ENCODE results near the gene ISCA2. TPM values are rescaled to one million over a fixed set of nuclear protein-coding genes. Genes with fewer than 3 reads are reported as not detected.

The ISCA2 gene
- total and polyA plus RNA-seq, 2 donors (not counting 3 experiments of a cell fraction or from before 2014, with no cell fraction given), result 22.6 to 25.7 TPM

DNA sequence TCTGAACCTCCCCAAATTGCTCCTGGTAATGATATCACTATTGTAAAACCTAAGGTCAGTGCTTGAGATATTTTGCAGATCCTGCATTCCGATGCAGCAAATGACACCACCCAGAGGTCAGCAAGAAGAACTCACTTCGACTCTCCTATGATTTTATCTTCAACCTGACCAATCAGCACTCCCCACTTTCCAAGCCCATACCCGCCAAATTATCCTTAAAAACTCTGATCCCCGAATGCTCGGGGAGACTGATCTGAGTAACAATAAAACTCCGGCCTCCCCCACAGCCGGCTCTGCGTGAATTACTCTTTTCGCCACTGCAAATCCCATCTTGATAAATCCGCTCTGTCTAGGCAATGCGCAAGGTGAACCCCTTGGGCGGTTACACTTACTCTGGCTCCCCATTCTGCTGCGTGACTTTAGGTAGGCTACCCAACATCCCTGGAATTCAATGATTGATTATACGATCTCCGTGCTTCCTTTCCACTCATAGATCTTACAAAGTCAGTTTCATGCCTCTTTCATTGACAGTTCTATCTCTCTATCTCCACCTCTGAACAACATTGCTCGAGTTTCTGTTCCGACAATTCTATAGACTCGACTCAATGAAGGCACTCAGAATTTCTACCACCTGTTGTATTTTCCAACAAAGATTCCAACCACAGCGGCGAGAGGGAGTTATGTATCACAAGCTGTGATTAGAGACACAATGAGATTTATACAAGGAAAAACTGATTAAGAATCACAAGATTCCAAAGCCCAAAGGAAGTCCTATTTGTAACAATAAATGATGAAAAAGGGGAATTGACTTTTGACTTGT lies 1.4 kb upstream of the ISCA2 start:
- Histone ChIP-seq H3K9me1 (replicated peaks; ENCODE audit: control insufficient read depth, extremely low read depth, insufficient read depth, low read length) (no peaks in the 10 kb centered on the region), H3K79me2 (ENCODE audit: control insufficient read depth, insufficient read depth, low read length) (peaks cover 28% of the 10 kb centered on the region), H2AFZ (ENCODE audit: low read depth, low read length) (peak overlapping the region; percentile 91), H3K9me3 (replicated peaks; ENCODE audit: control insufficient read depth, insufficient read depth, low read length) (no peaks in the 10 kb centered on the region), H3K4me3 (replicated peaks in 1 of 3; ENCODE audit: insufficient read depth in 1 of 3, low read depth in 1 of 3, low read length in 3 of 3) (peak overlapping the region; percentile 91 to 98 (median 93)), H3K27ac (ENCODE audit: insufficient read depth, low read depth, low read length) (peak overlapping the region; percentile 76), H3K4me2 (ENCODE audit: insufficient read depth, low read length) (peak overlapping the region; percentile 100), H3K9ac (replicated peaks; ENCODE audit: extremely low read depth, insufficient read depth, low read length) (peak overlapping the region; percentile 86), H3K27me3 (ENCODE audit: control insufficient read depth in 2 of 2, insufficient read depth in 2 of 2, low read length in 2 of 2) (no peaks in the 10 kb centered on the region), H3K36me3 (ENCODE audit: control insufficient read depth in 2 of 2, extremely low read depth in 1 of 2, insufficient read depth in 2 of 2, low read length in 2 of 2) (peaks cover 0 to 2% of the 10 kb centered on the region in 2 experiments), H4K20me1 (replicated peaks; ENCODE audit: control insufficient read depth, extremely low read depth, insufficient read depth, low read length) (no peaks in the 10 kb centered on the region), H3K4me1 (ENCODE audit: control insufficient read depth, extremely low read depth, insufficient read depth, low read length) (peaks cover 62% of the 10 kb centered on the region)
- TF ChIP-seq GATA2 (IDR thresholded peaks at IDR 0.05; ENCODE audit: insufficient read depth, insufficient read length, low read depth, low read length) (peak; percentile 78), MYC (IDR thresholded peaks at IDR 0.05; ENCODE audit: low read depth, low read length) (no peak), CTCF (IDR thresholded peaks at IDR 0.05; ENCODE audit: extremely low read depth in 1 of 2, insufficient read depth in 1 of 2, low read depth in 1 of 2, low read length in 2 of 2) (peak in 1 of 2 donors; percentile 7)
- ChIA-PET CTCF (interaction anchor here (0.8 to 1.1 kb wide), 3 partner anchors 32 to 131 kb away, joined by 3 to 4 read pairs (median 3); no protein-coding TSS in a partner anchor), POLR2A (no interaction called here)
- FAIRE-seq (peak; percentile 70), DNase-seq (ENCODE audit: low read depth, low spot score) (peak; percentile 45)
- intact Hi-C loops (cut with micrococcal nuclease), result loop anchor here (5.0 kb wide), 1 partner anchor 80 kb away; no protein-coding TSS in a partner anchor
- BruUV-seq (replicated peaks), result TSS peak; percentile 54
- dilution Hi-C loops (cut with MboI; ENCODE audit: extremely low pct_ligation_motif_present, low sequenced_read_pairs), result no loop called here
